Chondrocyte (in vitro differentiated cells): ENCODE results near the gene ITPR1. TPM values are rescaled to one million over a fixed set of nuclear protein-coding genes. Genes with fewer than 3 reads are reported as not detected.

Experiments used
- DNase-seq: peaks from one replicate; pipeline ENCODE4 v3.0.0; 2021; ENCODE audit warnings: mixed read lengths, low spot score
- H3K27ac Mint-ChIP-seq: one replicate; pipeline ENCODE4 v1.8.0; 2021; ENCODE audit warnings: mild to moderate bottlenecking, moderate library complexity, mixed read lengths; ENCODE audit not compliant: unreplicated experiment
- H3K27me3 Mint-ChIP-seq: 2 replicates; pipeline ENCODE4 v1.8.0; 2021; ENCODE audit warnings: low read depth, mixed read lengths
- H3K36me3 Mint-ChIP-seq: 2 replicates; pipeline ENCODE4 v1.8.0; 2021; ENCODE audit warnings: low read depth, mixed read lengths
- H3K4me1 Mint-ChIP-seq: 2 replicates; pipeline ENCODE4 v1.8.0; 2021; ENCODE audit warnings: low read depth, mild to moderate bottlenecking, mixed read lengths
- H3K4me3 Mint-ChIP-seq: one replicate; pipeline ENCODE4 v1.8.0; 2021; ENCODE audit warnings: mild to moderate bottlenecking, moderate library complexity, mixed read lengths; ENCODE audit not compliant: unreplicated experiment
- H3K9me3 Mint-ChIP-seq: 2 replicates; pipeline ENCODE4 v1.8.0; 2021; ENCODE audit warnings: low read depth, mixed read lengths
- total RNA-seq: library from RNA; stranded (reverse); gene quantifications from 3 replicates; pipeline ENCODE4 v1.2.1, GENCODE V29; 2021
- TF ChIP-seq, protein P1 (sequence below): fragments of 200-600 bp; sonication (generic); IDR thresholded peaks from 2 replicates; pipeline ENCODE4 v1.5.0; 2021; ENCODE audit warnings: antibody characterized with exemption, mild to moderate bottlenecking, moderate library complexity

Gene ITPR1
- total RNA-seq, 1 donor from 2014 or later, result 45.0 TPM

DNA sequence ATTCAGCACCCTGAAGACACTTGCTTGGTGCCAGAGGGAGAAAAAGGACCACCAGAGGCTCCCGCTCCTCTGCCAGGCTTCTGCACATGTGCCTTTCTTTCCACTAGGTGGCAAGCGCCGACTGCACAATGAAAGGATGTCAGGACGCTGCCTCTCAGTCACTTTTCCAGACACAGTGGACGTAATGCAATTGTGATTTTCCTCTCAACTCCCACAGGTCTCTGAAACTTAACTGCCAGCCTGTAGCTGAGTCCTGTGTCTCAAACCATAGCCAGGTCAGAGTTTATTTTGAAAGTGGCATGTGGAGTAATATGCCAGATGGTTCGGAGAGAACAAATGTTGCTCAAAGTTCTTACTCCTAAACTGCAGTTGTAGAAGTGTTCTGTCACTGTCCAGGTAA is 162.9 kb downstream of the ITPR1 start:
- Mint-ChIP-seq H3K9me3 (no peaks in the 10 kb centered on the region), H3K4me1 (peaks cover 6% of the 10 kb centered on the region), H3K27me3 (no peaks in the 10 kb centered on the region), H3K27ac (no peak overlapping the region), H3K4me3 (no peak overlapping the region), H3K36me3 (peaks cover 8% of the 10 kb centered on the region)
- TF ChIP-seq, protein P1, sequence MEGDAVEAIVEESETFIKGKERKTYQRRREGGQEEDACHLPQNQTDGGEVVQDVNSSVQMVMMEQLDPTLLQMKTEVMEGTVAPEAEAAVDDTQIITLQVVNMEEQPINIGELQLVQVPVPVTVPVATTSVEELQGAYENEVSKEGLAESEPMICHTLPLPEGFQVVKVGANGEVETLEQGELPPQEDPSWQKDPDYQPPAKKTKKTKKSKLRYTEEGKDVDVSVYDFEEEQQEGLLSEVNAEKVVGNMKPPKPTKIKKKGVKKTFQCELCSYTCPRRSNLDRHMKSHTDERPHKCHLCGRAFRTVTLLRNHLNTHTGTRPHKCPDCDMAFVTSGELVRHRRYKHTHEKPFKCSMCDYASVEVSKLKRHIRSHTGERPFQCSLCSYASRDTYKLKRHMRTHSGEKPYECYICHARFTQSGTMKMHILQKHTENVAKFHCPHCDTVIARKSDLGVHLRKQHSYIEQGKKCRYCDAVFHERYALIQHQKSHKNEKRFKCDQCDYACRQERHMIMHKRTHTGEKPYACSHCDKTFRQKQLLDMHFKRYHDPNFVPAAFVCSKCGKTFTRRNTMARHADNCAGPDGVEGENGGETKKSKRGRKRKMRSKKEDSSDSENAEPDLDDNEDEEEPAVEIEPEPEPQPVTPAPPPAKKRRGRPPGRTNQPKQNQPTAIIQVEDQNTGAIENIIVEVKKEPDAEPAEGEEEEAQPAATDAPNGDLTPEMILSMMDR, result peak; percentile 94
- DNase-seq, result no peak

DNA sequence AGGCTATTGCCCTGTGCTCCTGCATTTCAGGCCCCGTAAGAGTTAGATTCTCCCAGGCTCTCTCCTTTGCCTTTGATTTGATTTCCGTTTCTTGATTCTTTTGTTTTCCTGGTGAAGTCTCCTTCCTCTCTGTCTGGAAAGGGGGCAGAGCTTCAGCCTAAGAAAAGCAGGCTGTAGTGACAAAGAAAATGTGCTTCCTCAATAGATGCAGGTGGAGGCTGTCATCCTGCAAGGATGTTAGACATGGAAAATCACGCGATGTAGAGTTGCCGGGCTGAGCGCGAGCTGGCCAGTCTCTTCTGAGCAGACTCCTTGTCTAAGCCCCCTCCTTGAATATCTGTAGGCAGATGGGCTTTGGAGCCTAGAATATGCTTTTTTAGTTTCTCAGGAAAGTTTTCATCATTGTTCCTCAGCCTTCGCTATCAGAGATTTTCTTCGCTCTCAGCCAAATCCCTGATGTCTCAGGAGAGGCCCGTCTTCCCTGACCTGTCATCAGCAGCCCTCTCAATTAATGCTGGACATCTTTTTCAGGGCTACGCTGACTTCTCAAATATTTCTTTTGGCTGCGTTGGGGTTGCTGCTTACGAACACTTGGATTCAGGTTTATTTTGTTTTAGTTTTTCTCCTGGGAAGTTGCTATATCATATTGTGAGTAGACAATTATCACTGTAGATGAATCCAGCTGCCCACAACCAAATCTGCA is 163.6 kb downstream of the ITPR1 start:
- no peak for DNase-seq
- peaks cover 8% of the 10 kb centered on the region for H3K36me3 Mint-ChIP-seq
- H3K4me1 Mint-ChIP-seq, result peaks cover 6% of the 10 kb centered on the region
- H3K4me3 Mint-ChIP-seq, result no peak overlapping the region
- no peaks in the 10 kb centered on the region for H3K27me3 Mint-ChIP-seq
- H3K27ac Mint-ChIP-seq, result no peak overlapping the region
- TF ChIP-seq, protein P1, result no peak
- H3K9me3 Mint-ChIP-seq, result no peaks in the 10 kb centered on the region

GRCh38 chr3:4660936-4661335 is 167.8 kb downstream of the ITPR1 start:
- DNase-seq, result no peak
- Mint-ChIP-seq H3K36me3 (peaks cover 4% of the 10 kb centered on the region), H3K4me1 (peaks cover 4% of the 10 kb centered on the region), H3K9me3 (no peaks in the 10 kb centered on the region), H3K4me3 (no peak overlapping the region), H3K27me3 (no peaks in the 10 kb centered on the region), H3K27ac (no peak overlapping the region)
- TF ChIP-seq, protein P1, result no peak

DNA sequence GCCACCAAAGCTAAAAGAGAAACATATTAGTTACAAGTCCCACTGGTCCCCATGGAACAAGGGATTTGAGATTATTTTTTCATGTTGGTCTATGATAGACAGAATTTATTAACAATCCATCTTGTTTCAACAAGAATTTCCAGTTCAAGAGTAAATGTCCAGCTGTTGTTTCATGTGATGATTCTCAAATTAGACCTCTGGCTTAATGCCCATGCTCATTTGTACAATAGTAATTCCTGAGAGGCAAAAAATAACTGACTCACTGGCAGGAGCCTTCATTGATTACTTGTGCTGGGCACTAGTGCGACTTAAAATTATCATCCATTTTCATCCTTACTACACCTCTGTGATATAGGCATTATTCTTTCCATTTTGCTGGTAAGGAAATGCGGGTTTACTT is 171.3 kb downstream of the ITPR1 start:
- Mint-ChIP-seq H3K36me3 (peaks cover 16% of the 10 kb centered on the region), H3K4me1 (no peaks in the 10 kb centered on the region), H3K27ac (no peak overlapping the region), H3K9me3 (no peaks in the 10 kb centered on the region), H3K27me3 (no peaks in the 10 kb centered on the region), H3K4me3 (no peak overlapping the region)
- TF ChIP-seq, protein P1, result no peak
- DNase-seq, result no peak

GRCh38 chr3:4665197-4665596 is 172.0 kb downstream of the ITPR1 start:
- H3K4me1 Mint-ChIP-seq, result no peaks in the 10 kb centered on the region
- TF ChIP-seq, protein P1, result no peak
- H3K9me3 Mint-ChIP-seq, result no peaks in the 10 kb centered on the region
- no peak overlapping the region for H3K4me3 Mint-ChIP-seq
- DNase-seq, result no peak
- no peak overlapping the region for H3K27ac Mint-ChIP-seq
- no peaks in the 10 kb centered on the region for H3K27me3 Mint-ChIP-seq
- peaks cover 21% of the 10 kb centered on the region for H3K36me3 Mint-ChIP-seq
